ENCODE data around the gene SCNM1. TPM values are rescaled to one million over a fixed set of nuclear protein-coding genes. Genes with fewer than 3 reads are reported as not detected.
"Not testable (repeated sequence)": the region's sequence is repeated elsewhere in the genome, so short reads cannot be mapped to it uniquely, and the experiment has no call there.

Gene SCNM1
- total RNA-seq, 1 experiment from 2014 or later = 53.6 TPM

- H3K36me3 ChIP-seq (ENCODE audit: control insufficient read depth, insufficient read depth, low read length) = no peaks in the 10 kb centered on the region; the same call in none of the 2 replicates
- no peaks in the 10 kb centered on the region for H3K9me3 Mint-ChIP-seq (ENCODE audit: unreplicated experiment)
- no peak for TF ChIP-seq CTCF (IDR thresholded peaks at IDR 0.05; ENCODE audit: insufficient read depth in 1 of 2, low read depth in 1 of 2, low read length in 1 of 2, severe bottlenecking in 1 of 2, unreplicated experiment in 1 of 2)
- ChIA-PET POLR2A (interaction anchor here (0.6 to 1.0 kb wide), 2 partner anchors 10 to 913 kb away, joined by 5 to 7 read pairs; partner anchors contain the start of gene VPS72), CTCF (interaction anchor here (0.5 to 1.6 kb wide), 3 partner anchors 15 to 52 kb away, joined by 3 to 6 read pairs (median 4); no protein-coding TSS in a partner anchor)
- H3K36me3 Mint-ChIP-seq (ENCODE audit: insufficient read depth, unreplicated experiment) = peaks cover 74% of the 10 kb centered on the region
- no peaks in the 10 kb centered on the region for H3K9me3 ChIP-seq
- H3K27me3 ChIP-seq (replicated peaks; ENCODE audit: control insufficient read depth, insufficient read depth, low read length) = no peaks in the 10 kb centered on the region
- peak overlapping the region; percentile 89 for H3K4me3 Mint-ChIP-seq (ENCODE audit: unreplicated experiment)
- intact Hi-C loops (cut with micrococcal nuclease; ENCODE audit: unreplicated experiment) = loop anchor here (5.0 kb wide), 3 partner anchors 312 to 792 kb away; partner anchors contain the start of genes CGN, S100A10 and SNX27
- H3K4me3 ChIP-seq (ENCODE audit: low read depth, low read length) = peak overlapping the region; percentile 60
- BruUV-seq (replicated peaks) = no TSS peak
- DNase-seq = peak in 1 of 2 experiments; percentile 23
- H3K27me3 Mint-ChIP-seq (ENCODE audit: insufficient read depth, unreplicated experiment) = no peaks in the 10 kb centered on the region
- peaks cover 13% of the 10 kb centered on the region for H3K4me1 Mint-ChIP-seq (ENCODE audit: low read depth, unreplicated experiment)
- H3K4me1 ChIP-seq = peaks cover 4% of the 10 kb centered on the region; the same call in 1 of the 2 replicates
- peak overlapping the region; percentile 92 for H3K27ac Mint-ChIP-seq (ENCODE audit: unreplicated experiment)
Observed at GRCh38 chr1:151199873-151200581, 34.1 kb downstream of the SCNM1 start.

GRCh38 chr1:151205381-151205965 is 39.5 kb downstream of the SCNM1 start:
- peaks cover 80% of the 10 kb centered on the region for H3K36me3 Mint-ChIP-seq (ENCODE audit: insufficient read depth, unreplicated experiment)
- CTCF ChIA-PET = interaction anchor here (0.7 kb wide), 1 partner anchor 46 kb away, joined by 3 read pairs; no protein-coding TSS in a partner anchor
- intact Hi-C loops (cut with micrococcal nuclease; ENCODE audit: unreplicated experiment); H3K36me3 ChIP-seq (ENCODE audit: control insufficient read depth, insufficient read depth, low read length); H3K27ac Mint-ChIP-seq (ENCODE audit: unreplicated experiment); H3K4me1 Mint-ChIP-seq (ENCODE audit: low read depth, unreplicated experiment); H3K4me3 Mint-ChIP-seq (ENCODE audit: unreplicated experiment); DNase-seq; H3K4me3 ChIP-seq (ENCODE audit: low read depth, low read length); H3K27me3 ChIP-seq (replicated peaks; ENCODE audit: control insufficient read depth, insufficient read depth, low read length); H3K4me1 ChIP-seq; BruUV-seq (replicated peaks); POLR2A ChIA-PET; H3K9me3 ChIP-seq; H3K9me3 Mint-ChIP-seq (ENCODE audit: unreplicated experiment); H3K27me3 Mint-ChIP-seq (ENCODE audit: insufficient read depth, unreplicated experiment): not testable (repeated sequence)

- Mint-ChIP-seq H3K9me3 (ENCODE audit: unreplicated experiment) (no peaks in the 10 kb centered on the region), H3K36me3 (ENCODE audit: insufficient read depth, unreplicated experiment) (peaks cover 93% of the 10 kb centered on the region), H3K27ac (ENCODE audit: unreplicated experiment) (no peak overlapping the region), H3K4me3 (ENCODE audit: unreplicated experiment) (no peak overlapping the region), H3K4me1 (ENCODE audit: low read depth, unreplicated experiment) (peaks cover 11% of the 10 kb centered on the region), H3K27me3 (ENCODE audit: insufficient read depth, unreplicated experiment) (no peaks in the 10 kb centered on the region)
- CTCF ChIA-PET = no interaction called here
- no peak overlapping the region for H3K4me3 ChIP-seq (ENCODE audit: low read depth, low read length)
- H3K9me3 ChIP-seq = no peaks in the 10 kb centered on the region
- no peak for DNase-seq
- intact Hi-C loops (cut with micrococcal nuclease; ENCODE audit: unreplicated experiment) = no loop called here
- H3K4me1 ChIP-seq = 0 out of 2 replicates have a peak, but pooled peaks cover 4% of the 10 kb centered on the region
- BruUV-seq (replicated peaks) = no TSS peak
- POLR2A ChIA-PET = no interaction called here
- H3K36me3 ChIP-seq (ENCODE audit: control insufficient read depth, insufficient read depth, low read length) = no peaks in the 10 kb centered on the region
- no peak for TF ChIP-seq CTCF (IDR thresholded peaks at IDR 0.05; ENCODE audit: insufficient read depth in 1 of 2, low read depth in 1 of 2, low read length in 1 of 2, severe bottlenecking in 1 of 2, unreplicated experiment in 1 of 2)
- H3K27me3 ChIP-seq (replicated peaks; ENCODE audit: control insufficient read depth, insufficient read depth, low read length) = no peaks in the 10 kb centered on the region
Observed at GRCh38 chr1:151210830-151211229, 44.9 kb downstream of the SCNM1 start.
